B cell (primary cell): ENCODE measurements around the gene TANGO6. TPM values are rescaled to one million over a fixed set of nuclear protein-coding genes. Genes with fewer than 3 reads are reported as not detected.

Experiments used
- ATAC-seq: fragments of 200-7000 bp; cut with Tn5 transposase; one replicate; pipeline ENCODE4 v1.10.0; 2021; ENCODE audit warnings: low read depth, mild to moderate bottlenecking, moderate number of reproducible peaks, moderate library complexity
- CTCF ChIA-PET: fragments of 350-600 bp; sonication (Branson Sonifier 250); formaldehyde crosslinking; loops from one replicate; lab custom pipeline; 2021; ENCODE audit warnings: antibody characterized with exemption, inconsistent platforms; lab: Charles Lee
- POLR2A ChIA-PET: fragments of 350-600 bp; sonication (Branson Sonifier 250); formaldehyde crosslinking; loops from one replicate; lab custom pipeline; 2021; ENCODE audit warnings: antibody characterized with exemption; lab: Charles Lee
- DNase-seq: peaks from one replicate; pipeline ENCODE4 v3.0.0; 2013
- H2AFZ ChIP-seq: 2 replicates; pipeline ENCODE4 v1.6.1; 2012; ENCODE audit warnings: mild to moderate bottlenecking, low read depth, low read length; ENCODE audit not compliant: insufficient read depth, poor library complexity, severe bottlenecking
- H3K27ac ChIP-seq, 2 donors: 1 replicate in 1 of 2; 2 replicates in 1 of 2; pipeline ENCODE4 v1.5.1; 2012 to 2013; ENCODE audit warnings: low read length in 2 of 2, mild to moderate bottlenecking in 2 of 2, moderate library complexity in 1 of 2
- H3K27me3 ChIP-seq, 4 experiments: fragments of 200-600 bp in 1 of 4; sonication (generic) in 1 of 4; replicated peaks in 1 of 4; 1 replicate in 2 of 4; 2 replicates in 2 of 4; pipeline versions ENCODE4 v1.6.1 to v1.7.0; 2013 to 2016; ENCODE audit warnings: low read length in 3 of 4, mild to moderate bottlenecking in 2 of 4, mixed read lengths in 1 of 4, moderate library complexity in 1 of 4; ENCODE audit not compliant: insufficient read depth in 4 of 4, control insufficient read depth in 3 of 4; ENCODE audit errors: control extremely low read depth in 1 of 4
- H3K36me3 ChIP-seq, 2 experiments: replicated peaks in 1 of 2; 1 replicate in 1 of 2; 2 replicates in 1 of 2; pipeline versions ENCODE4 v1.6.1 to v1.7.1; 2013; ENCODE audit warnings: low read length in 1 of 2; ENCODE audit not compliant: insufficient read depth in 2 of 2, control insufficient read depth in 1 of 2; ENCODE audit errors: control extremely low read depth in 1 of 2, extremely low read depth in 1 of 2
- H3K4me1 ChIP-seq, 2 donors: fragments of 200-600 bp in 1 of 2; sonication (generic) in 1 of 2; 1 replicate in 1 of 2; 2 replicates in 1 of 2; pipeline versions ENCODE4 v1.5.1 to v1.6.1; 2013 to 2017; ENCODE audit warnings: low read length in 2 of 2; ENCODE audit not compliant: control insufficient read depth in 2 of 2, insufficient read depth in 2 of 2
- H3K4me2 ChIP-seq: replicated peaks from 2 replicates; pipeline ENCODE3; 2012; ENCODE audit warnings: mild to moderate bottlenecking, low read depth, low read length; ENCODE audit not compliant: poor library complexity, severe bottlenecking
- H3K4me3 ChIP-seq, 5 experiments: fragments of 200-600 bp in 1 of 5; sonication (generic) in 1 of 5; 1 replicate in 3 of 5; 2 replicates in 2 of 5; pipeline versions ENCODE4 v1.5.1 to v1.7.0; 2011 to 2016; ENCODE audit warnings: low read length in 4 of 5, mild to moderate bottlenecking in 4 of 5, low read depth in 2 of 5, control low read depth in 1 of 5, moderate library complexity in 1 of 5; ENCODE audit not compliant: insufficient read depth in 1 of 5; ENCODE audit errors: control extremely low read depth in 1 of 5, extremely low read depth in 1 of 5
- H3K79me2 ChIP-seq: fragments of 200-600 bp; sonication (generic); one replicate; pipeline ENCODE4 v1.6.0; 2016; ENCODE audit warnings: low read length; ENCODE audit not compliant: control insufficient read depth, insufficient read depth
- H3K9ac ChIP-seq: fragments of 200-600 bp; sonication (generic); 2 replicates; pipeline ENCODE4 v1.6.1; 2017; ENCODE audit warnings: mild to moderate bottlenecking, low read length, moderate library complexity
- H3K9me3 ChIP-seq, 3 donors: one replicate each; pipeline versions ENCODE4 v1.6.1 to v1.7.1; 2013; ENCODE audit warnings: low read length in 2 of 3; ENCODE audit not compliant: control insufficient read depth in 2 of 3, insufficient read depth in 1 of 3; ENCODE audit errors: control extremely low read depth in 1 of 3
- H4K20me1 ChIP-seq: 2 replicates; pipeline ENCODE4 v1.6.0; 2012; ENCODE audit warnings: mild to moderate bottlenecking, low read length; ENCODE audit not compliant: insufficient read depth, control insufficient read depth, poor library complexity, severe bottlenecking
- H3K27ac Mint-ChIP-seq: one replicate; pipeline ENCODE4 v1.8.0; 2021; ENCODE audit warnings: mixed read lengths
- H3K27me3 Mint-ChIP-seq: one replicate; pipeline ENCODE4 v1.8.0; 2021; ENCODE audit warnings: mixed read lengths
- H3K4me1 Mint-ChIP-seq: one replicate; pipeline ENCODE4 v1.8.0; 2021; ENCODE audit warnings: mixed read lengths
- H3K4me3 Mint-ChIP-seq: one replicate; pipeline ENCODE4 v1.8.0; 2021; ENCODE audit warnings: mixed read lengths
- H3K9me3 Mint-ChIP-seq: one replicate; pipeline ENCODE4 v1.8.0; 2022; ENCODE audit warnings: mixed read lengths; ENCODE audit not compliant: insufficient read depth
- CTCF ChIP-seq: fragments of 200-600 bp; IDR thresholded peaks from one replicate; pipeline ENCODE4 v1.8.0; 2022; ENCODE audit warnings: antibody characterized with exemption, mild to moderate bottlenecking
- EZH2 ChIP-seq: IDR thresholded peaks from 2 replicates; pipeline ENCODE4 v1.6.1; 2012; ENCODE audit warnings: borderline replicate concordance, low read depth, mild to moderate bottlenecking, moderate library complexity, low read length; ENCODE audit not compliant: insufficient read depth, poor library complexity, severe bottlenecking
- WGBS: methylation state at CpG from one replicate; pipeline ENCODE4 v1.1.5; 2013; ENCODE audit warnings: missing lambda C conversion rate; ENCODE audit not compliant: insufficient coverage; 5-methylcytosine and 5-hydroxymethylcytosine counted together
- intact Hi-C: fragments of 100-400 bp; cut with micrococcal nuclease; formaldehyde crosslinking; loops from one replicate; pipeline ENCODE4 v1.10.0; 2022
- polyA plus RNA-seq: library from polyadenylated mRNA; depleted of rRNA; stranded (reverse); fragments of >200 nt; gene quantifications from 2 replicates; pipeline ENCODE4 v1.2.3, GENCODE V29; 2012
- total RNA-seq, 2 donors: library from RNA; stranded (reverse); fragments of 120-200 nt in 1 of 2; gene quantifications; 1 replicate in 1 of 2; 2 replicates in 1 of 2; pipeline versions ENCODE4 v1.2.3 to v1.2.4, GENCODE V29; 2013 to 2022

Gene TANGO6
- total and polyA plus RNA-seq, 2 donors (not counting 1 experiment from before 2014, with no cell fraction given) = 8.0 to 42.8 TPM

- no peak overlapping the region for H3K27ac ChIP-seq
- ATAC-seq (no peak), DNase-seq (no peak)
- H3K79me2 ChIP-seq = peaks cover 55% of the 10 kb centered on the region
- no peaks in the 10 kb centered on the region for H3K27me3 ChIP-seq
- H3K9ac ChIP-seq = no peak overlapping the region
- CTCF ChIA-PET = interaction anchor here (0.7 to 1.3 kb wide), 2 partner anchors 322 to 393 kb away, joined by 4 to 5 read pairs; no protein-coding TSS in a partner anchor
- no peak overlapping the region for H3K4me2 ChIP-seq
- Mint-ChIP-seq H3K4me1 (peaks cover 9% of the 10 kb centered on the region), H3K27me3 (no peaks in the 10 kb centered on the region), H3K4me3 (no peak overlapping the region), H3K9me3 (no peaks in the 10 kb centered on the region), H3K27ac (no peak overlapping the region)
- intact Hi-C loops = no loop called here
- H3K9me3 ChIP-seq = no peaks in the 10 kb centered on the region
- H3K4me3 ChIP-seq = no peak overlapping the region
- no CpG with 5 or more reads among the region's 2 CpGs for WGBS
- peaks cover 17% of the 10 kb centered on the region for H4K20me1 ChIP-seq
- no peaks in the 10 kb centered on the region for H3K36me3 ChIP-seq
- peaks cover 0 to 6% of the 10 kb centered on the region in 2 donors for H3K4me1 ChIP-seq
- H2AFZ ChIP-seq = no peak overlapping the region
- TF ChIP-seq CTCF (no peak), EZH2 (no peak)
- POLR2A ChIA-PET = no interaction called here
Observed at GRCh38 chr16:68850481-68850880, 7.2 kb downstream of the TANGO6 start.

GRCh38 chr16:68851601-68852000, 8.3 kb downstream of the TANGO6 start:
- Histone ChIP-seq H3K36me3 (no peaks in the 10 kb centered on the region), H4K20me1 (peaks cover 20% of the 10 kb centered on the region), H3K27ac (no peak overlapping the region), H3K27me3 (no peaks in the 10 kb centered on the region), H3K9ac (no peak overlapping the region), H3K4me1 (peaks cover 0 to 6% of the 10 kb centered on the region in 2 donors), H2AFZ (no peak overlapping the region), H3K9me3 (no peaks in the 10 kb centered on the region), H3K4me3 (no peak overlapping the region), H3K4me2 (no peak overlapping the region), H3K79me2 (peaks cover 44% of the 10 kb centered on the region)
- POLR2A ChIA-PET = no interaction called here
- no peak overlapping the region for H3K4me3 Mint-ChIP-seq
- H3K9me3 Mint-ChIP-seq = no peaks in the 10 kb centered on the region
- no peak overlapping the region for H3K27ac Mint-ChIP-seq
- intact Hi-C loops = no loop called here
- ATAC-seq = no peak
- CTCF ChIA-PET = no interaction called here
- H3K4me1 Mint-ChIP-seq = peaks cover 9% of the 10 kb centered on the region
- no CpG with 5 or more reads among the region's 2 CpGs for WGBS
- H3K27me3 Mint-ChIP-seq = no peaks in the 10 kb centered on the region
- DNase-seq = no peak
- TF ChIP-seq CTCF (no peak), EZH2 (no peak)
